HG03469 (cell line): ENCODE measurements around the gene CDHR5.
"Not testable (repeated sequence)": the region's sequence is repeated elsewhere in the genome, so short reads cannot be mapped to it uniquely, and the experiment has no call there.

Experiments used
- ATAC-seq: cut with Tn5 transposase; IDR thresholded peaks from one replicate; pipeline ENCODE4 v1.9.1; 2021; ENCODE audit warnings: mild to moderate bottlenecking, moderate library complexity, moderate number of reproducible peaks; ENCODE audit not compliant: unreplicated experiment

Gene CDHR5, protein sequence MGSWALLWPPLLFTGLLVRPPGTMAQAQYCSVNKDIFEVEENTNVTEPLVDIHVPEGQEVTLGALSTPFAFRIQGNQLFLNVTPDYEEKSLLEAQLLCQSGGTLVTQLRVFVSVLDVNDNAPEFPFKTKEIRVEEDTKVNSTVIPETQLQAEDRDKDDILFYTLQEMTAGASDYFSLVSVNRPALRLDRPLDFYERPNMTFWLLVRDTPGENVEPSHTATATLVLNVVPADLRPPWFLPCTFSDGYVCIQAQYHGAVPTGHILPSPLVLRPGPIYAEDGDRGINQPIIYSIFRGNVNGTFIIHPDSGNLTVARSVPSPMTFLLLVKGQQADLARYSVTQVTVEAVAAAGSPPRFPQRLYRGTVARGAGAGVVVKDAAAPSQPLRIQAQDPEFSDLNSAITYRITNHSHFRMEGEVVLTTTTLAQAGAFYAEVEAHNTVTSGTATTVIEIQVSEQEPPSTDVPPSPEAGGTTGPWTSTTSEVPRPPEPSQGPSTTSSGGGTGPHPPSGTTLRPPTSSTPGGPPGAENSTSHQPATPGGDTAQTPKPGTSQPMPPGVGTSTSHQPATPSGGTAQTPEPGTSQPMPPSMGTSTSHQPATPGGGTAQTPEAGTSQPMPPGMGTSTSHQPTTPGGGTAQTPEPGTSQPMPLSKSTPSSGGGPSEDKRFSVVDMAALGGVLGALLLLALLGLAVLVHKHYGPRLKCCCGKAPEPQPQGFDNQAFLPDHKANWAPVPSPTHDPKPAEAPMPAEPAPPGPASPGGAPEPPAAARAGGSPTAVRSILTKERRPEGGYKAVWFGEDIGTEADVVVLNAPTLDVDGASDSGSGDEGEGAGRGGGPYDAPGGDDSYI

DNA sequence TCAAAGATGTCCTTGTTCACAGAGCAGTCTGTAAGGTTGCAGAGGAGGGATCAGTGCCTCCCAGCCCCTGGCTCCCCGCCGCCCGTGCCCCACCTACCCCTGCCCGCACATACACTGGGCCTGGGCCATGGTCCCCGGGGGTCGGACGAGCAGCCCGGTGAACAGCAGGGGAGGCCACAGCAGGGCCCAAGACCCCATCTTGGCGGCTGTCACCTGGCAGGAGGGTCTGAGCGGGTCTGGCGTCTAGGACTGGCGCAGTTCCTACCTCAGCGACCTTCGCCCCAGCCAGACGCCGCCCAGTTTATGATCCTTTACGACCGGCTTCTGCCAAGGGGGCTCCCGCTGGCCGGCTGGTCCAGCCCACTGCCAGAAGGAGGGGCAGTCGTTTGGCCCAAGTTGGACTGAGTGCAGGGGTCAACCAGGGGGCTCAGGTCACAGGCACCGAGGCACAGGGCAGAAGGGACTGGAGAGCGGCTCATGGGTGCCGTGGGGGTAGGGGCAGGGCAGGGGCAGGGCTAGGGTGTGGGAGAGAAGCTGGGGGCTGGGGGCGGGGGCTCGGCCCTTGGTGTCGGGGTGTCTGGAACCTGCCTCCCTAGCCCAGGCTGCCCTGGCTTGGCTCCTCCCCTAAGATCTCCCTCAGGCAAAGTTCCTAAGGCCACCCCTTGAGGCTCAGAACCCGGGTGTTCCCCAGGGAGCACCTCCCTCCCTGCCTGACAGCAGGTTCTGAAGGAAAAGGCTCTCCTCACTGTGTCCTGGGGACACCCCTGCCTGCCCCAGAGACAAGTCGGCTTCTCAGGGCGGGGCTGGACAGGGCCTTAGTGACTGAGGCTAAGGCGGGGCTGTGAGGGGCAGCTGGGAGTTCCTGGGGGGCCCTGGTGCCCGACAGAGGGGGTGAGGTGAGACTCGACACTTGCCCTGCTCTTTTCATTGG is at the start of gene CDHR5:
TSS of gene CDHR5 (minus strand) at position 251 of the 931 bp plus-strand sequence. CDS start at position 198, 53 bp downstream.
- no peak for ATAC-seq

DNA sequence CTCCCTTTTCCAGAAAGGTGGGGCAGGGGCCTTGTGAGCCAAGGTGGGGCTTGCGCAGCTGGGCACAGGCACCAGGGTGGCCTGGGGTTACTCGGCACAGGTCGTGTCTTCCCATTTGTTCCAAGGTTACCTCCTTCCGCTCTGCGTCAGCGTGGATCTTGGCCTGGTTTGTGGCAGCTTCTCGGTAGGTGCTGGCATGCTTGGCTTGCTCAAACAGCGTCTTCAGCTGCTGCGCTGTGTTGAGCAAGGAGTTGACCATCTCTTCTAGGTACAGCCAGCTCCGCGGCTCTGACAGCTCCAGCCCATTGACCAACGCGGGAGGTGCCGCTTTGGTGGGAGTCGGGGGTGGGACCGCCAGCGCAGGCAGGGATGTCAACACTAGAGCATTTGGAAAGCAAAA is 49.7 kb upstream of the CDHR5 start:
- ATAC-seq, result no peak

GRCh38 chr11:673866-674265 is 49.1 kb upstream of the CDHR5 start:
- no peak for ATAC-seq

GRCh38 chr11:665704-666281 is 41.0 kb upstream of the CDHR5 start:
- no peak for ATAC-seq

DNA sequence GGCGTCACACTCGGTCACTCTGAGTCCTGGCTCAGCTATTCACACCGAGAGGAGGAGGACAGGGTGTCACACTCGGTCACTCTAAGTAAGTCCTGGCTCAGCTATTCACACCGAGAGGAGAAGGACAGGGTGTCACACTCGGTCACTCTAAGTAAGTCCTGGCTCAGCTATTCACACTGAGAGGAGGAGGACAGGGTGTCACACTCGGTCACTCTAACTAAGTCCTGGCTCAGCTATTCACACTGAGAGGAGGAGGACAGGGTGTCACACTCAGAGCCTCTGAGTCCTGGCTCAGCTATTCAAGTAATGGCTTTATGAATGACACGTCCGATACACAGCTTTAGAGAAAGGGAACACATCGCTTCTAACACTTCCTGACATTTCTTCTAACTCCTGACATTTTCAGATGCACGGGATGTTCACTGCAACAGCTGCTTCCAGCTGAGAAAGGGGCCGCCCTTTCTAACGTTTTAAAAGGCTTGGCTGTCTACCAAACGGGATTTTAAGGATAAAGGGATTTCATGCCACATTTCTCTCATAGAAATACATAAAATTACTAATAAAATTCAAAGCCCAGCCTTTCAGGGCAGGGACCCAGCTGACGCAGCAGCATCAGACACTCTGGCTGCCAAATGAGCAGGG is 40.4 kb upstream of the CDHR5 start:
- ATAC-seq, result no peak

- no peak for ATAC-seq
These were observed 38.0 kb upstream of the CDHR5 start for GRCh38 chr11:662689-663274.

DNA sequence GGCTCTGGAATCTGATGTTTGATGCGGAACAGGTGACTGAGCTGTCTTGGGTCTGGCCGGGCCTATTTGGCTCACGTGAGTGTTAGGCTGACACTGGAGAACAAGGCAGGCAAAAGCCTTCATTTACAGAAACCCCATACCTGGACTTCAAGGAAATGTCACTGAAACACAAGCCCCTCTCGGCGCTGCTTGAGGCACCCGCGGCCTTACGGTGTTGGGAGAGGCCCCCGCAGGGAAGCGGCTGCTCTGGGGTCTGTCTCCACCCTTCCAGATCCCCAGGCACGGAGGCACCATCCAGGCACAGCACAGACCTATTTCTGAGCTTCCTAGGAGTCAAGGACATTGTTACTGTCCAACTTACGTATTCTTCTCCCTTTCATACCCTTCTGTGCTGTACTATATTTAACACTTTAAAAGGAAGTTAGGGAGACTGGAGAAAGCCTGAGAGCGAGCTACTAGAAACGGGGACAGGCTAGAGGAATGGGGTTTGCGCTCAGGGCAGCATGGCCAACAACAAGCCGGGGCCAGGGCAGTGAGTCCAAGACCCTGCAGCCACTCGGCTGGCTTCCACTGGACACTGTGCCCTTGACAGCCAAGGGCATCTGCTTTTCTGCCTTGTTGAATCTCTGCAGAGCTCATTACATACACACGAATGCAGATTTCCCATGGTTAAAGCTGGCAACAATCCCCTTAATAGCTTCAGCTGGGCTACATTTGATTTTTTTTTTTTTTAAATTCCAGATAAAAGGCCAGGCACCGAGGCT is 36.1 kb upstream of the CDHR5 start:
- ATAC-seq, result no peak

DNA sequence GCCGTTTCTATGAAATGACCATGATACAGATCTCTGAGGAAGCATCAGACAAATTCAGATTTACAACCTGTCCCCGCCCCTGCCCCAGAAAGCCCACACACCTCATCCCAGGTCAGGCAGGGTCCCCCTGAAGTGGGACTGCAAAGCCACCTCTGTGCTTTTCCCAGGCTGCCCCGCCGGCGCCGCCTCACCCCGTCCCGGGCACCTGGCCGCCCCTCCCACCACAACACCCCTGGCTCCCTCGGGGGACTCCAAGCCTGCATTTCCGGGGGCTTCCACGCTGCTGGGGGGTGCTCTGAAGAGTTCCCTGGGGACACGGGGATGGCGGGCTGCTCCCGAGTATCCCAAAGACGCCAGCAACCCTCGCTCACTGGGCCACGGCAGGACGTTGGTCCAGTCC is 35.5 kb upstream of the CDHR5 start:
- ATAC-seq, result no peak

DNA sequence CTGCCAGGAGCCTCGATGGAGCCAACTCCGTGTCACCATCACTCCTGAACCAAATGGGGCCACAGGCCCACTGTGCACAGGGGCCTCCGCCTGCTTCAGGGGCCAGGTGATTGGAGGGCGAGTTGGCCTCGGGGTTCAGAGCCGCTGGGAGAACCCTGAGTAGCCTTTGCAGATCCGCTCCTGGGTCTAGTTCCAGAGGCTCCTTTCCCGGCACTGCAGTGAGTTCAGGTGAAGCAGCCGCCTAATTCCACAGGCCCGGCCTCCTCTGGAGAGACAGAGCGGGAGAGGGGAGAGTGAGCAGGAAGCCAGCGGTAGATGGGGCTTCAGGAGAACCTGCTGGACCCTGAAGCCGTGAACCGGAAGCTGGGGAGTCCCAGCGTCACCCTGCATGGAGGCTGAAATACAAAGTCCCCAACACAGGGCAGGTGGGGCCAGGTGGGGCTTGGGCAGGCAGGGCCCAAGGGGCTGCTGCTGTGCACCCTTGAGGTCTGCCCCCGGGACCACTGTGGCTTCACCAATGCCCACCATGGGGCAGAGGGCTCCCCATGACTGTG is 34.9 kb upstream of the CDHR5 start:
- no peak for ATAC-seq

- ATAC-seq, result no peak
These were observed 33.0 kb upstream of the CDHR5 start for GRCh38 chr11:657691-658126.

GRCh38 chr11:656866-657265 is 32.1 kb upstream of the CDHR5 start:
- no peak for ATAC-seq

- ATAC-seq, result no peak
These were observed 31.7 kb upstream of the CDHR5 start for GRCh38 chr11:656426-656825.

GRCh38 chr11:655036-655726 is 30.4 kb upstream of the CDHR5 start:
- no peak for ATAC-seq

- not testable (repeated sequence) for ATAC-seq
These were observed 29.7 kb upstream of the CDHR5 start for GRCh38 chr11:654444-654843.

DNA sequence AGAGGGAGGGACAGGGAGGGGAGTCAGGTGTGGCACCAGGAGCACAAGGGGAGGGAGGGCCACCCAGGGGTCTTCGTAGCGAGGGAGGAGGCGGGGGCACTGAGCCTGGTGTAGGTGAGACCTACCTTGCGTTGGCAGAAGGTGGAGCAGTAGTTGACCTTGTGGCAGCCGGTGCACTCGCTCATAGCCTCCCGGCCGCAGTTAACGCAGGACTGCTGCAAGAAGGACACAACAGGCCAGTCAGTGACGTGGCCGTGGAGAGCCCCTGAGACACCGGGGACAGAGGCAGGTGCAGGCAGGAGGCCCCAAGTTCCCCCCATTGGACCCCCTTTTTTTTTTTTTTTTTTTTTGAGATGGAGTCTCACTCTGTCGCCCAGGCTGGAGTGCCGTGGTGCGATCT is 29.1 kb upstream of the CDHR5 start:
- no peak for ATAC-seq

DNA sequence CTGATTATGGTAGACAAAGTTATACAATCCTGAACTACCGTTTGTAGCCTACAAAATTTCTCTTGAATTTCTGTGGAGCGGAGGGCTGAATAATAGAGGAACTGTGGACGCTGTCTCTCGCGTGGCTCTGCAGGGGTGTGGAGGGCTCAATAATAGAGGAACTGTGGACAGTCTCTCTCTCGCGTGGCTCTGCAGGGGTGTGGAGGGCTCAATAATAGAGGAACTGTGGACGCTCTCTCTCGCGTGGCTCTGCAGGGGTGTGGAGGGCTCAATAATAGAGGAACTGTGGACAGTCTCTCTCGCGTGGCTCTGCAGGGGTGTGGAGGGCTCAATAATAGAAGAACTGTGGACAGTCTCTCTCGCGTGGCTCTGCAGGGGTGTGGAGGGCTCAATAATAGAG is 28.4 kb upstream of the CDHR5 start:
- not testable (repeated sequence) for ATAC-seq

DNA sequence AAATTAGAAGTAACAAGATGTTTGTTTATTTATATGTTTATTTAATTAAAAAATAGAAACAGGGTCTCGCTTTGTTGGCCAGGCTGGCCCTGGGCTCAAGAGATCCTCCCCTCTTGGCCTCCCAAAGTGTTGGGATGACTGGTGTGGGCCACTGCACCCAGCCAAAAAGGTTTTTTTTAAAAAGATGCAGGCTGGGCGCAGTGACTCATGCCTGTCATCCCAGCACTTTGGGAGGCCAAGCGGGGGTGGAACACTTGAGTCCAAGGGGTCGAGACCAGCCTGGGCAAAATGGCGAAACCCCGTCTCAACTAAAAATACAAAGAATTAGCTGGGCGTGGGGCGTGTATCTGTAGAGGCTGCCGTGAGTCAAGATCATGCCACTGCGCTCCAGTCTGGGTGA is 25.7 kb upstream of the CDHR5 start:
- ATAC-seq, result no peak

DNA sequence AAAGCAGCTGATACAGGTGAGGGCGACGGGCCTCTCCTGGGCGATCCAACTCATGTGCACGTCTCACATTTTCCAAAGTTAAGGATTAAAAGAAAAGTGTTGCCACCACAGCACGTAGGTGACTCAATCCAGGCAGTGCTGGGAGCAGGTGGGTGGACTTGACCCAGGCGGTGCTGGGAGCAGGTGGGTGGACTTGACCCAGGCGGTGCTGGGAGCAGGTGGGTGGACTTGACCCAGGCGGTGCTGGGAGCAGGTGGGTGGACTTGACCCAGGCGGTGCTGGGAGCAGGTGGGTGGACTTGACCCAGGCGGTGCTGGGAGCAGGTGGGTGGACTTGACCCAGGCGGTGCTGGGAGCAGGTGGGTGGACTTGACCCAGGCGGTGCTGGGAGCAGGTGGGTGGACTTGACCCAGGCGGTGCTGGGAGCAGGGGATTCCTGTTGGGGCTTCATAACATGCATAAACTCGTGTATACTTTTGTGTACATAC is 23.0 kb upstream of the CDHR5 start:
- not testable (repeated sequence) for ATAC-seq
